NCI-H2171 treated with DMSO at 0.1 percent for 48 hours (cell line): Measurements from ENCODE around the gene SOX9.
"Not testable (repeated sequence)": the region's sequence is repeated elsewhere in the genome, so short reads cannot be mapped to it uniquely, and the experiment has no call there.

Experiments used
- DNase-seq: peaks from one replicate; lab custom pipeline; 2025; lab: John Stamatoyannopoulos, UW

The SOX9 gene

GRCh38 chr17:72126575-72127486 lies 6.0 kb downstream of the SOX9 start:
- DNase-seq = no peak

- no peak for DNase-seq
Observed at GRCh38 chr17:72128039-72128438, 7.2 kb downstream of the SOX9 start.

GRCh38 chr17:72134608-72135394 lies 14.0 kb downstream of the SOX9 start:
- DNase-seq = peak; percentile 77

GRCh38 chr17:72135546-72136325 lies 14.9 kb downstream of the SOX9 start:
- DNase-seq = peak; percentile 39

- DNase-seq = no peak
Observed at GRCh38 chr17:72136692-72137091, 15.9 kb downstream of the SOX9 start.

GRCh38 chr17:72137161-72137560 lies 16.3 kb downstream of the SOX9 start:
- DNase-seq = peak; percentile 94

GRCh38 chr17:72139212-72139611 lies 18.4 kb downstream of the SOX9 start:
- no peak for DNase-seq

GRCh38 chr17:72141336-72141735 lies 20.5 kb downstream of the SOX9 start:
- DNase-seq = no peak

- not testable (repeated sequence) for DNase-seq
Observed at GRCh38 chr17:72142097-72142496, 21.3 kb downstream of the SOX9 start.

GRCh38 chr17:72142614-72143013 lies 21.8 kb downstream of the SOX9 start:
- DNase-seq = peak; percentile 59

- DNase-seq = no peak
Observed at GRCh38 chr17:72143245-72143644, 22.4 kb downstream of the SOX9 start.

- DNase-seq = no peak
Observed at GRCh38 chr17:72144101-72144500, 23.3 kb downstream of the SOX9 start.

GRCh38 chr17:72145562-72145961 lies 24.7 kb downstream of the SOX9 start:
- no peak for DNase-seq

- no peak for DNase-seq
Observed at GRCh38 chr17:72145962-72146361, 25.1 kb downstream of the SOX9 start.

GRCh38 chr17:72146371-72146770 lies 25.6 kb downstream of the SOX9 start:
- no peak for DNase-seq

GRCh38 chr17:72150632-72151460 lies 30.0 kb downstream of the SOX9 start:
- DNase-seq = no peak

GRCh38 chr17:72151565-72152386 lies 31.0 kb downstream of the SOX9 start:
- no peak for DNase-seq

GRCh38 chr17:72152387-72152929 lies 31.6 kb downstream of the SOX9 start:
- DNase-seq = no peak

- DNase-seq = peak; percentile 86
Observed at GRCh38 chr17:72158895-72159885, 38.4 kb downstream of the SOX9 start.
